PC-9 (cell line): ENCODE data around the gene IRAK4. TPM values are rescaled to one million over a fixed set of nuclear protein-coding genes. Genes with fewer than 3 reads are reported as not detected.
A peak's percentile ranks its signal among the peaks of the same experiment; 100 is the strongest.

ENCODE experiments used
- BruUV-seq: library from RNA; stranded (reverse); fragments of 400-500 nt; replicated peaks from 2 replicates; lab custom pipeline; 2021; lab: Mats Ljungman, UMichigan
- CTCF ChIA-PET: fragments of 300-600 bp; sonication (Branson Sonifier 250); formaldehyde crosslinking; loops from one replicate; lab custom pipeline; 2022; ENCODE audit warnings: antibody characterized with exemption; lab: Charles Lee
- POLR2A ChIA-PET: fragments of 300-600 bp; sonication (Branson Sonifier 250); formaldehyde crosslinking; loops from one replicate; lab custom pipeline; 2022; ENCODE audit warnings: antibody characterized with exemption; ENCODE audit not compliant: unreplicated experiment; lab: Charles Lee
- DNase-seq, 2 experiments: peaks; one replicate each; pipeline versions ENCODE4 v3.0.0 to v3.0.0-alpha.2; 2015 to 2022; ENCODE audit warnings: mixed read lengths in 1 of 2
- H2AFZ ChIP-seq: fragments of 200-600 bp; sonication (generic); 2 replicates; pipeline ENCODE4 v1.8.1; 2017; ENCODE audit warnings: antibody characterized with exemption
- H3F3A ChIP-seq: fragments of 200-600 bp; sonication (generic); 2 replicates; pipeline ENCODE4 v1.8.1; 2017; ENCODE audit warnings: antibody characterized with exemption, mild to moderate bottlenecking, low read depth; ENCODE audit not compliant: insufficient read depth
- H3K27ac ChIP-seq: fragments of 200-600 bp; sonication (generic); 2 replicates; pipeline ENCODE4 v1.6.1; 2016; ENCODE audit warnings: mixed run types
- H3K27me3 ChIP-seq: fragments of 200-600 bp; sonication (generic); 2 replicates; pipeline ENCODE4 v1.6.1; 2016; ENCODE audit warnings: low read depth, mixed run types; ENCODE audit not compliant: insufficient read depth
- H3K36me3 ChIP-seq: fragments of 200-600 bp; sonication (generic); 2 replicates; pipeline ENCODE4 v1.6.1; 2016; ENCODE audit warnings: low read depth, mixed run types
- H3K4me1 ChIP-seq: fragments of 200-600 bp; sonication (generic); replicated peaks from 2 replicates; pipeline ENCODE4 v1.6.1; 2016; ENCODE audit warnings: mixed run types; ENCODE audit not compliant: insufficient read depth
- H3K4me2 ChIP-seq: fragments of 200-600 bp; sonication (generic); 2 replicates; pipeline ENCODE4 v1.6.1; 2017; ENCODE audit warnings: mixed run types
- H3K4me3 ChIP-seq: fragments of 200-600 bp; sonication (generic); 2 replicates; pipeline ENCODE4 v1.6.1; 2016; ENCODE audit warnings: mixed run types
- H3K79me2 ChIP-seq: fragments of 200-600 bp; sonication (generic); 2 replicates; pipeline ENCODE4 v1.6.1; 2017; ENCODE audit warnings: low read depth, mixed run types
- H3K9me2 ChIP-seq: fragments of 200-600 bp; sonication (generic); 2 replicates; pipeline ENCODE4 v1.8.1; 2017; ENCODE audit warnings: mild to moderate bottlenecking; ENCODE audit not compliant: insufficient read depth
- H3K9me3 ChIP-seq: fragments of 200-600 bp; sonication (generic); 2 replicates; pipeline ENCODE4 v1.8.1; 2016; ENCODE audit warnings: low read depth; ENCODE audit not compliant: insufficient read depth
- H4K20me1 ChIP-seq: fragments of 200-600 bp; sonication (generic); 2 replicates; pipeline ENCODE4 v1.8.1; 2017; ENCODE audit not compliant: insufficient read depth
- CTCF ChIP-seq: fragments of 200-600 bp; sonication (generic); conservative IDR thresholded peaks from 2 replicates; pipeline ENCODE4 v1.6.1; 2017; ENCODE audit warnings: mixed run types, antibody characterized with exemption, mild to moderate bottlenecking, moderate library complexity
- EZH2 ChIP-seq: fragments of 200-600 bp; sonication (generic); IDR thresholded peaks from 2 replicates; pipeline ENCODE4 v1.8.0; 2017; ENCODE audit warnings: antibody characterized with exemption, low read depth
- intact Hi-C: fragments of 100-400 bp; cut with micrococcal nuclease; formaldehyde crosslinking; loops from one replicate; pipeline ENCODE4 v1.10.0; 2022; ENCODE audit not compliant: unreplicated experiment
- total RNA-seq: library from RNA; stranded (reverse); gene quantifications from 2 replicates; pipeline ENCODE4 v1.2.3, GENCODE V29; 2021

The IRAK4 gene
- total RNA-seq, 1 experiment from 2014 or later, result 10.1 TPM

GRCh38 chr12:43807386-43807785 lies 48.6 kb downstream of the IRAK4 start:
- POLR2A ChIA-PET, result no interaction called here
- H3F3A ChIP-seq, result no peaks in the 10 kb centered on the region
- no peak for TF ChIP-seq EZH2
- TF ChIP-seq CTCF, result no peak
- intact Hi-C loops, result loop anchor here (2.0 to 5.0 kb wide), 2 partner anchors 49 to 75 kb away; partner anchors contain the start of genes IRAK4 and PUS7L
- H3K4me1 ChIP-seq, result peaks cover 28% of the 10 kb centered on the region
- H3K9me3 ChIP-seq, result no peaks in the 10 kb centered on the region
- H2AFZ ChIP-seq, result peak overlapping the region; percentile 95; the same call in 1 of the 2 replicates
- H3K4me2 ChIP-seq, result peak overlapping the region; percentile 98
- H3K36me3 ChIP-seq, result peaks cover 17% of the 10 kb centered on the region; the same call in 1 of the 2 replicates
- no peaks in the 10 kb centered on the region for H4K20me1 ChIP-seq
- peak in 1 of 2 experiments; percentile 66 for DNase-seq
- BruUV-seq, result no TSS peak
- H3K27ac ChIP-seq, result peak overlapping the region; percentile 76; the same call in 1 of the 2 replicates
- H3K9me2 ChIP-seq, result no peaks in the 10 kb centered on the region
- peak overlapping the region; percentile 94; the same call in 1 of the 2 replicates for H3K4me3 ChIP-seq
- no peaks in the 10 kb centered on the region for H3K27me3 ChIP-seq
- CTCF ChIA-PET, result no interaction called here
- peaks cover 38% of the 10 kb centered on the region for H3K79me2 ChIP-seq

- Histone ChIP-seq H3K27ac (no peak overlapping the region), H3K4me1 (peaks cover 10% of the 10 kb centered on the region), H2AFZ (no peak overlapping the region), H3F3A (0 out of 2 replicates have a peak, but pooled peaks cover 4% of the 10 kb centered on the region), H3K4me3 (no peak overlapping the region), H3K9me2 (no peaks in the 10 kb centered on the region), H4K20me1 (no peaks in the 10 kb centered on the region), H3K9me3 (no peaks in the 10 kb centered on the region), H3K36me3 (no peaks in the 10 kb centered on the region), H3K79me2 (no peaks in the 10 kb centered on the region), H3K4me2 (no peak overlapping the region), H3K27me3 (no peaks in the 10 kb centered on the region)
- intact Hi-C loops, result no loop called here
- ChIA-PET CTCF (interaction anchor here (0.7 kb wide), 1 partner anchor 57 kb away, joined by 3 read pairs; no protein-coding TSS in a partner anchor), POLR2A (no interaction called here)
- BruUV-seq, result no TSS peak
- DNase-seq, result no peak
- TF ChIP-seq EZH2, result no peak
- no peak for TF ChIP-seq CTCF
Measured at GRCh38 chr12:43812057-43812456, 53.3 kb downstream of the IRAK4 start.

DNA sequence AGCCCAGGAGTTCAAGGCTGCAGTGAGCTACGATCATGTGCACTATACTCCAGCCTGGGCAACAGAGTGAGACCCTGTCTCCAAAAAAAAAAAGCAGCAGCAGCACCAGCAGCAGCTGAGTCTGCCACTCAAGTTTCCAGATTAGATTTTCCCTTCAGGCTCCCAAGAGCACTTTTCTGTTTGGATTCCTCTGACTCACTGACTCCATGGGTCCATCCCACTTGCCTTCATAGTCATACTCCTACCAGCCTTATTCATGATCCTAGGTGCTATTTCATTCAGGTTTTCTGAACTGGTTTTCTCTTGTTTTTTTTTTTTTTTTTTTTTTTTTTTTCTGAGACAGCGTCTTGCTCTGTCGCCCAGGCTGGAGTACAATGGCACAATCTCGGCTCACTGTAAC lies 54.2 kb downstream of the IRAK4 start:
- no peak for TF ChIP-seq CTCF
- TF ChIP-seq EZH2, result no peak
- no peaks in the 10 kb centered on the region for H3K36me3 ChIP-seq
- DNase-seq, result no peak
- POLR2A ChIA-PET, result no interaction called here
- H3K4me1 ChIP-seq, result peaks cover 1% of the 10 kb centered on the region; the same call in 1 of the 2 replicates
- no peaks in the 10 kb centered on the region for H3K27me3 ChIP-seq
- H3K4me2 ChIP-seq, result no peak overlapping the region
- no TSS peak for BruUV-seq
- no peaks in the 10 kb centered on the region for H3K9me3 ChIP-seq
- no peaks in the 10 kb centered on the region for H3K79me2 ChIP-seq
- CTCF ChIA-PET, result no interaction called here
- intact Hi-C loops, result no loop called here
- no peak overlapping the region for H2AFZ ChIP-seq
- no peak overlapping the region for H3K27ac ChIP-seq
- H3K4me3 ChIP-seq, result no peak overlapping the region
- no peaks in the 10 kb centered on the region for H4K20me1 ChIP-seq
- H3F3A ChIP-seq, result 0 out of 2 replicates have a peak, but pooled peaks cover 4% of the 10 kb centered on the region
- H3K9me2 ChIP-seq, result no peaks in the 10 kb centered on the region
